Measurements from ENCODE around the gene FAM53B. TPM values are rescaled to one million over a fixed set of nuclear protein-coding genes. Genes with fewer than 3 reads are reported as not detected.

The FAM53B gene
- total RNA-seq, 4 donors from 2014 or later: 60.8 to 84.8 (median 78.8) TPM

DNA sequence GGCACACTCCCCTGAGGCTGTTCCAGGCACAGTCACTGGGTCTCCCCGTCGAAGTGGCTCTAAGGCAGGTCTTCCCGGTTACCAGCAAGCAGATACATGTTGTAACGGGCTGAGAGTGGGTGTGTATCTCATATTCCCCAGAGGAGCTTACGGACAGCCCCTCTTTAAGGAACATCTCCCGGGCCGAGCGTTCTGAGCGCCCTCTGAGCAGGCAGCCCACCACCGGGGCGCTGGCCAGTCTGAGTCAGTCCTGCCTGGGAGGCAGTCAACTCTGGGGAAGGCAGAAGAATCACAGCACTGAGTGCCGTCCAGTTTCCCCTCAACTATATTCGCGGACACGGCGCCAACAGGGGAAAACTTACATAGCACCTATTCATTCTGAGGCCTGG is 165.2 kb downstream of the FAM53B start:
- H3K4me1 ChIP-seq: no peaks in the 10 kb centered on the region
- no peaks in the 10 kb centered on the region for H3K36me3 ChIP-seq
- 55 to 69% methylated on average over 13 to 16 of the region's 16 CpGs for WGBS, 2 donors
- H3K4me3 ChIP-seq: no peak overlapping the region
- no peaks in the 10 kb centered on the region for H3K27me3 ChIP-seq
- no peak for DNase-seq (ENCODE audit: low spot score in 2 of 2)
- H3K27ac ChIP-seq: no peak overlapping the region
- H3K9me3 ChIP-seq: peaks cover 0 to 15% (median 0%) of the 10 kb centered on the region in 4 donors
- TF ChIP-seq EP300 (IDR thresholded peaks at IDR 0.05): no peak
- no peak for TF ChIP-seq POLR2A (IDR thresholded peaks at IDR 0.05)
- TF ChIP-seq, protein P1, sequence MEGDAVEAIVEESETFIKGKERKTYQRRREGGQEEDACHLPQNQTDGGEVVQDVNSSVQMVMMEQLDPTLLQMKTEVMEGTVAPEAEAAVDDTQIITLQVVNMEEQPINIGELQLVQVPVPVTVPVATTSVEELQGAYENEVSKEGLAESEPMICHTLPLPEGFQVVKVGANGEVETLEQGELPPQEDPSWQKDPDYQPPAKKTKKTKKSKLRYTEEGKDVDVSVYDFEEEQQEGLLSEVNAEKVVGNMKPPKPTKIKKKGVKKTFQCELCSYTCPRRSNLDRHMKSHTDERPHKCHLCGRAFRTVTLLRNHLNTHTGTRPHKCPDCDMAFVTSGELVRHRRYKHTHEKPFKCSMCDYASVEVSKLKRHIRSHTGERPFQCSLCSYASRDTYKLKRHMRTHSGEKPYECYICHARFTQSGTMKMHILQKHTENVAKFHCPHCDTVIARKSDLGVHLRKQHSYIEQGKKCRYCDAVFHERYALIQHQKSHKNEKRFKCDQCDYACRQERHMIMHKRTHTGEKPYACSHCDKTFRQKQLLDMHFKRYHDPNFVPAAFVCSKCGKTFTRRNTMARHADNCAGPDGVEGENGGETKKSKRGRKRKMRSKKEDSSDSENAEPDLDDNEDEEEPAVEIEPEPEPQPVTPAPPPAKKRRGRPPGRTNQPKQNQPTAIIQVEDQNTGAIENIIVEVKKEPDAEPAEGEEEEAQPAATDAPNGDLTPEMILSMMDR (IDR thresholded peaks at IDR 0.05): no peak

- no peak overlapping the region for H3K4me3 ChIP-seq
- H3K36me3 ChIP-seq: no peaks in the 10 kb centered on the region
- no peaks in the 10 kb centered on the region for H3K4me1 ChIP-seq
- DNase-seq (ENCODE audit: low spot score in 2 of 2): no peak
- H3K27me3 ChIP-seq: no peaks in the 10 kb centered on the region
- H3K9me3 ChIP-seq: peaks cover 0 to 15% (median 0%) of the 10 kb centered on the region in 4 donors
- no peak overlapping the region for H3K27ac ChIP-seq
- TF ChIP-seq EP300 (IDR thresholded peaks at IDR 0.05): no peak
- TF ChIP-seq, protein P1 (IDR thresholded peaks at IDR 0.05): no peak
- TF ChIP-seq POLR2A (IDR thresholded peaks at IDR 0.05): no peak
- 87 to 88% methylated on average over 22 to 23 of the region's 23 CpGs for whole genome bisulfite sequencing, 2 donors
These were observed 165.8 kb downstream of the FAM53B start for GRCh38 chr10:124578231-124579010.

GRCh38 chr10:124577651-124578050 is 166.5 kb downstream of the FAM53B start:
- Histone ChIP-seq H3K4me1 (no peaks in the 10 kb centered on the region), H3K27ac (no peak overlapping the region), H3K27me3 (no peaks in the 10 kb centered on the region), H3K9me3 (peaks cover 0 to 15% (median 0%) of the 10 kb centered on the region in 4 donors), H3K4me3 (no peak overlapping the region), H3K36me3 (no peaks in the 10 kb centered on the region)
- TF ChIP-seq EP300 (IDR thresholded peaks at IDR 0.05) (no peak), POLR2A (IDR thresholded peaks at IDR 0.05) (no peak)
- TF ChIP-seq, protein P1 (IDR thresholded peaks at IDR 0.05): no peak
- 93 to 100% methylated on average over 3 of the region's 3 CpGs for WGBS, 2 donors
- no peak for DNase-seq (ENCODE audit: low spot score in 2 of 2)

DNA sequence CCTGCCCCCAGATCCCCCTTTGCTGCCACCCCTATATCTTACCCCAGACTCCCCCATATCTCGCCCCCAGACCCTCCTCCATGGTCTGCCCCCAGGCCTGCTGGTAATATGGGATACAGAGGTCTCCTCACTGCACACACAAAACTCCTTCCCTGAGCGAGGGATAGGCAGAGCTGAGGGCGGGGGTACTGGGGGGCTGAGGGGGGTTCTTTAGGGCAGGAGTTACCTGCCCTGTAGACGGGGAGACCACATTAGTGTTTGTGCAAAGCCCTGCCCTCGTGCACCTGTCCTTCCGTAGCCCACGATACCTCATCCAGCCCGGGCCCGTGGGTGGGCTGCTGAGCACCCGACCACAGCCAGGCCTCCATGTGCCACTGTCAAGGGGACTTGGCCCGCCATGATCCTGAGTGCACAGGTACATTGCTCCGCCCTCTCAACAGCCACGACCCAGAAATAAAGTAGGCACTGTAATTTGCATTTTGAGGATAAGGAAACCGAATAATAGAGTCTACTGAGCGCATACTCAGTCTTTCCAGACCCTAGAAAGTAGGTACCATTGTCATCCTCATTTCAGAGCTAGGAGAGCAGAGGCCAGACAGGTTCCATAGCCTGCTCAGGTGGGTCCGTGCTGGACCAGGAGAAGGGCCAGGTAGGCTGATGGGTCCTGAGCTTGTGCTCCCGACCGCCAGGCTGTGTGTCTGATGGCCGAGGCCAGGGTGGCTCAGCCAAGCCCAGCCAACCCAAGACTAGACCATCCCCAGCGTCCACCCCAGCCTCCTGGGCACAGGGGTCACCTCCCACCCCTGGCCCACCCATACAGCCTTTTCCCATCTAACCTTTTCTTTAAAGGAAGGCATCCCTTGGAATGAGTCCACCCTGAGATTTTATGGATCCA is 167.4 kb downstream of the FAM53B start:
- H3K9me3 ChIP-seq: peaks cover 0 to 15% (median 0%) of the 10 kb centered on the region in 4 donors
- no peaks in the 10 kb centered on the region for H3K36me3 ChIP-seq
- no peak overlapping the region for H3K27ac ChIP-seq
- WGBS, 2 donors: 80 to 82% methylated on average over 17 to 20 of the region's 20 CpGs
- H3K27me3 ChIP-seq: no peaks in the 10 kb centered on the region
- H3K4me3 ChIP-seq: no peak overlapping the region
- H3K4me1 ChIP-seq: no peaks in the 10 kb centered on the region
- DNase-seq (ENCODE audit: low spot score in 2 of 2): no peak
- TF ChIP-seq POLR2A (IDR thresholded peaks at IDR 0.05) (no peak), EP300 (IDR thresholded peaks at IDR 0.05) (no peak)
- TF ChIP-seq, protein P1 (IDR thresholded peaks at IDR 0.05): no peak

All from tibial nerve (tissue), 4 donors.